DMS79 treated with DMSO at 0.1 percent for 48 hours (cell line): ENCODE measurements around the gene BORA.
"Not testable (repeated sequence)": the region's sequence is repeated elsewhere in the genome, so short reads cannot be mapped to it uniquely, and the experiment has no call there.

Experiments
- DNase-seq: peaks from one replicate; lab custom pipeline; 2025; lab: John Stamatoyannopoulos, UW

The BORA gene

GRCh38 chr13:72727417-72728289 is at the start of gene BORA, which contains the start of gene MZT1:
TSS of gene BORA (plus strand) at chr13:72727923. CDS start at chr13:72728941, 1,018 bp downstream.
TSS of gene MZT1 (minus strand) at chr13:72727629. CDS start at chr13:72727602, 27 bp downstream.
- peak; percentile 89 for DNase-seq

DNA sequence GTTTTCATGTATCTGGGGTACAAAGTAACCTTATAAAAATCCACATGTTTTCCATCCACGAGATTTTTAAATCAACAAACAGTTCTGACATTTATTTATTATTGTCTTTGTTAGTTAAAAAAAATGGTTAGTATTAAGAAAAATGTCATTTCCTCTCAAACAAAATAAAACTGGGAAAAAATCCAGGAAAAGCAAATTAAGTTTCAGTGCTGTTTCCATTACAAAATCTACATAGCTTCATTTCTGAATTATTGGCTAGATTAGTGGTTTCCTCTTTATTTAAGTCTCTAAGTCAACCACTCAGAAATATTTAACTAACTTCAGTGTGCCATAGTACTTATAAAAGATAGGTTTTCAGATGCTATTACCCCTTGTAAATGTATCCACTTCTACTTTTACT is 49.4 kb upstream of the BORA start:
- no peak for DNase-seq

DNA sequence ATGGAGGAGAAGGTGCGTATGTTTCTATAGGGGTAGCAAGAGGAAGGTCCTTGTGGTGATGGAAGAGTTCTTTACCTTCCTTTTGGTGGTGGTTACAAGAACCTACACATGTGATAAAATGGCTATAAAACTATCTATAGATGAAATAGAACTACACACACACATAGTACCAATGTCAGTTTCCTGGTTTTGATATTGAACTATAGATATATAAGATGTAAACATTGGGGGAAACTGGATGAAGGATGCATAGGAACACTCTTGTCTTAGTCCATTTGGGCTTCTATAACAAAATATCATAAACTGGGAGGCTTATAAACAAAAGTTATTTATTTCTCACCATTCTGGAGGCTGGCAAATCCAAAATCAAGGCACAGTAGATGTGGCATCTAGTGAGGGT is 47.4 kb upstream of the BORA start:
- DNase-seq = no peak

- no peak for DNase-seq
Measured at GRCh38 chr13:72686766-72687165, 41.0 kb upstream of the BORA start.

GRCh38 chr13:72689181-72689696 is 38.5 kb upstream of the BORA start:
- no peak for DNase-seq

DNA sequence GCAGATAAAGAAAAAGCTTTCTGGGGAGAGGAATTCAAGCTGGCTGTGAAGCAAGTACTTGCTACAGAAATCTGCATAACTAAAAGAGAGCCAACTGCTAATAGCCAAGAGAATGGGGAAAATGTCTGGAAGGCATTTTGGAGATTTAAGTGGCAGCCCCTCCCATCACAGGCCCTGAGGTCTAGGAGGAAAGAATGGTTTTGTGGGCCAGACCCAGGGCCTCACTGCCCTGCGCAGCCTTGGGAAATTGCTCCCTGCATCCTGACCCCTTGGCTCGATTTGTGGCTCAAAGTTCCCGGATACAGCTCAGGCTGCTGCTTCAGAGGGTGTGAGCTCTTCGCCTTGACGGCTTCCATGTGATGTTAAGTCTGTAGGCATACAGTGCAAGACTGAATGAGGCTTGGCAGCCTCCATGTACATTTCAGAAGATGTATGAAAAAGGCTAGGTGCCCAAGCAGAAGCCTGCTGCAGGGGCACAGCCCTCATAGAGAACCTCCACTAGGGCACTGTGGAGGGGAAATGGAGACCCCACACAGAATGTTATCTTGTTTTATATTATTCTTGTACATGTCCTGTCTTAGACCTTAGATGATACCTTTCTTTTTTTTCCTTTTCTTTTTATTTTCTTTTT is 34.7 kb upstream of the BORA start:
- no peak for DNase-seq

DNA sequence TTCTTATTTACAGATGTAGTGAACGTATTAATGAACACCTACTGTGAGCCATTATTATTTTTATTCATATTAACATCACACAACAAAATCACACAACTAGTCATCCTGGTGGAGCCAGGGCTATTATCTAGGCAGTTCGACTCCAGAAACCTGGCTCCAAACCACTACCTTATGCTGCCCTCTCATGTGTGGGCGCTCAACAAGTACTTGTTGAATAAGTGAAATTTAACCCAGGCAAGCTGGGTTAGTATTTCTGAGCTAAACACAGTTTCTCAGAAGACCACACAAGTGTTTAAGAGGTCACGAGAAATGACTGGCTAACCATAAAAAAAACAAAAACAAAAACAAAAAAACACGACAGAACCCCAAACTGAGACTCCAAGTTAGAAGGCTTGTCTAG is 33.9 kb upstream of the BORA start:
- DNase-seq = no peak

- DNase-seq = no peak
Measured at GRCh38 chr13:72694314-72694713, 33.4 kb upstream of the BORA start.

GRCh38 chr13:72696579-72696978 is 31.1 kb upstream of the BORA start:
- DNase-seq = peak; percentile 14

DNA sequence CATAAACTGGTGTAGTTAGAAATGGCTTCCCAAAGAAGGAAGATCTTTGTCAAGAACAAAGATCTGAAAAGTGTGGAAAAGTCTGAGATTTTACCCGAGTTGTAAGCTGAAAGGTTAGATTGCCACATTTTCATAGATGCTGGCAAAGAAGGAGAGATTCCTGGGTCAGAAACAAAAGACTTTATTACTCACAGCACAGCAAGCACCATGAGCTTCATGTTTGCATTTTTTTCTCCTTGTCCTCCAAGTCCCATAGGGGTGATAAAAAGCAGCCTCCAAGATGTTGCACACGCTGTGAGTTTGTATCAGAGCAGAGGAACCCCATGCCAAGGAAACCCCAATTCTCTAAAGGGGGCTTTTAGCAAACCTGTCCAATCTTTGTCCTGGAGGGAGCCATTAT is 29.6 kb upstream of the BORA start:
- no peak for DNase-seq

GRCh38 chr13:72700509-72700908 is 27.2 kb upstream of the BORA start:
- DNase-seq = no peak

- DNase-seq = no peak
Measured at GRCh38 chr13:72716776-72717175, 10.9 kb upstream of the BORA start.

GRCh38 chr13:72726185-72726584 is 1.5 kb upstream of the BORA start:
- DNase-seq = not testable (repeated sequence)

GRCh38 chr13:72726726-72727416 is 852 bp upstream of the BORA start:
- DNase-seq = peak; percentile 12

DNA sequence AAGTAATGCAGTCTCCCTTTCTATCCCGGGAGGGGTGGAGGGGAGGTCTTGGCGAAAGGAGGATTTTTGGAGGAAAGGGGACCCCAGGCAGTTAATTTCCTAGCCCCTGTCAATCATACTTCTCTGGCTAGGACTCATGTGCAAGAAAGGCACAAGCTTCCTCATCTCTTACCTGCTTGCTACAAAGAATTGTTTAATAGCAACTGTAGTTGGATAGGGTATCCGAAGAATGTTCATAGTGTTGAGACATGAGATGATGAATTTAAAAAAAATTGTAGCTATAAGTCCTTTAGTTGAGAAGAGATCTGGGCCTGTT is 525 bp downstream of the BORA start:
- DNase-seq = peak; percentile 36

DNA sequence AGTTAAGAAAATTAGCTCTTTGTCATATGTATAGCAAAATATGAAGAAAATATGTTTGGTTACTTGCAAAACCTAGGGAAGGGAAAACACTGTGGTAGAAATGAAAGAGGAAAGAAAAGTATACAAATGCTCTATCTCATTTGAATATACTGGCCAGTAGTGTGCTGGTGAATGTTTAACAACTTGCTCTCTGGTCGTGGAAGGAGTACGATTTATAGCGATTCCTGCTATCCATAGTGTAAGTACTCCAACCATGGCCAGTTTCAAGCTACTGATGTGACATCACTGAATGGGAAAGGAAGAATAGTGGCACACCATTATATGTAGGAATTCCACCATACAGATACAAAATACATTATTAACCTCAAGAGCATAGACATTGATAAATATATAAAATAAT is 9.3 kb downstream of the BORA start:
- DNase-seq = no peak

- DNase-seq = no peak
Measured at GRCh38 chr13:72740015-72740414, 12.3 kb downstream of the BORA start.

DNA sequence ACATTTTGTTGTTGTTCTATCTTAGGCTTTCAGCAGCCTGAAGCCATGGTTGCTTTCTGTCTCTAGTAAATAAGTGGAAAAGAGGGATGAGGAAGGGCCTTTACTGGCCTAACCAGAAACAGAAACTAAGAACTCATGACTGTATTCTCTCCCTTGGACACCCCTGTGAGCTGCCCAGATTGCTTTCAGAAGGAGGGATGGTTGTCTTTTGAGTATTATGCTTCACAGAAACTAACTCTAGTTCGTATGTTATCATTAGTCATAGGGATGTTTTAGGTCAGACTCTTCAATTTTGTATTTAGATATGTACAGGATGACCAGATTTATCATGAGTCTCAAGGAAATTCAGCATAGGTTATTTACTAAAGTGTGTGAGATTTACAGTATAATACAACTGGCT is 17.5 kb downstream of the BORA start:
- DNase-seq = no peak

GRCh38 chr13:72751220-72751619 is 23.5 kb downstream of the BORA start:
- DNase-seq = no peak

GRCh38 chr13:72754111-72754510 is 26.4 kb downstream of the BORA start:
- DNase-seq = no peak

- no peak for DNase-seq
Measured at GRCh38 chr13:72757792-72758535, 30.2 kb downstream of the BORA start.

GRCh38 chr13:72760189-72760588 is 32.5 kb downstream of the BORA start:
- no peak for DNase-seq
